KBM-7 (cell line): ENCODE results near the gene SKAP1.
"Not testable (repeated sequence)": the region's sequence is repeated elsewhere in the genome, so short reads cannot be mapped to it uniquely, and the experiment has no call there.

Experiments used
- DNase-seq: peaks from one replicate; pipeline ENCODE4 v3.0.0-alpha.2; 2015
- in situ Hi-C: fragments of 300-500 bp; cut with MboI; formaldehyde crosslinking; loops from 2 replicates; pipeline ENCODE4 v1.14.3; 2020; ENCODE audit warnings: low sequenced_read_pairs, low pct_unique_long_range_greater_than_20kb, mixed read lengths

Gene SKAP1

GRCh38 chr17:48426019-48426665 lies 3.9 kb downstream of the SKAP1 start:
- no peak for DNase-seq
- in situ Hi-C loops = no loop called here

GRCh38 chr17:48422060-48422459 lies 8.0 kb downstream of the SKAP1 start:
- in situ Hi-C loops, DNase-seq: not testable (repeated sequence)

- in situ Hi-C loops = no loop called here
- DNase-seq = no peak
These were observed 9.2 kb downstream of the SKAP1 start for GRCh38 chr17:48420823-48421222.

- no peak for DNase-seq
- in situ Hi-C loops = no loop called here
These were observed 13.0 kb downstream of the SKAP1 start for GRCh38 chr17:48416971-48417370.

GRCh38 chr17:48413613-48414405 lies 16.2 kb downstream of the SKAP1 start:
- no peak for DNase-seq
- in situ Hi-C loops = no loop called here

GRCh38 chr17:48412841-48413240 lies 17.2 kb downstream of the SKAP1 start:
- in situ Hi-C loops = no loop called here
- DNase-seq = no peak

GRCh38 chr17:48410821-48411220 lies 19.2 kb downstream of the SKAP1 start:
- DNase-seq, in situ Hi-C loops: not testable (repeated sequence)

GRCh38 chr17:48409607-48410006 lies 20.4 kb downstream of the SKAP1 start:
- in situ Hi-C loops = no loop called here
- no peak for DNase-seq

- in situ Hi-C loops = no loop called here
- DNase-seq = peak; percentile 20
These were observed 23.0 kb downstream of the SKAP1 start for GRCh38 chr17:48406936-48407567.

- DNase-seq = no peak
- in situ Hi-C loops = no loop called here
These were observed 35.2 kb downstream of the SKAP1 start for GRCh38 chr17:48394821-48395220.

- in situ Hi-C loops = no loop called here
- DNase-seq = no peak
These were observed 36.7 kb downstream of the SKAP1 start for GRCh38 chr17:48393283-48393682.

- no peak for DNase-seq
- in situ Hi-C loops = no loop called here
These were observed 37.2 kb downstream of the SKAP1 start for GRCh38 chr17:48392857-48393256.

- in situ Hi-C loops = no loop called here
- no peak for DNase-seq
These were observed 38.6 kb downstream of the SKAP1 start for GRCh38 chr17:48391444-48391843.

- no peak for DNase-seq
- in situ Hi-C loops = no loop called here
These were observed 40.1 kb downstream of the SKAP1 start for GRCh38 chr17:48389903-48390302.

GRCh38 chr17:48388955-48389743 lies 40.9 kb downstream of the SKAP1 start:
- in situ Hi-C loops = no loop called here
- no peak for DNase-seq

GRCh38 chr17:48386826-48387225 lies 43.2 kb downstream of the SKAP1 start:
- in situ Hi-C loops = no loop called here
- no peak for DNase-seq

- peak; percentile 41 for DNase-seq
- in situ Hi-C loops = no loop called here
These were observed 44.7 kb downstream of the SKAP1 start for GRCh38 chr17:48385319-48385718.

- DNase-seq = peak; percentile 49
- in situ Hi-C loops = no loop called here
These were observed 45.9 kb downstream of the SKAP1 start for GRCh38 chr17:48384164-48384563.

- in situ Hi-C loops = no loop called here
- no peak for DNase-seq
These were observed 47.0 kb downstream of the SKAP1 start for GRCh38 chr17:48382989-48383388.
